Astrocyte of the cerebellum (primary cell): ENCODE results near the gene SLCO2A1.

Experiments
- DNase-seq: peaks from one replicate; pipeline ENCODE4 v3.0.0-alpha.2; 2011; ENCODE audit warnings: low read depth
- H3K4me3 ChIP-seq: 2 replicates; pipeline ENCODE4 v1.5.1; 2011; ENCODE audit warnings: mild to moderate bottlenecking, low read depth, low read length, moderate library complexity
- CTCF ChIP-seq: IDR thresholded peaks from 2 replicates; pipeline ENCODE4 v1.5.1; 2012; ENCODE audit warnings: low read length, low read depth, moderate library complexity, mild to moderate bottlenecking; ENCODE audit errors: missing control alignments
- in situ Hi-C: cut with HindIII; loops from 2 replicates; pipeline ENCODE4 v1.10.0; 2017; ENCODE audit warnings: low sequenced_read_pairs

SLCO2A1 gene

DNA sequence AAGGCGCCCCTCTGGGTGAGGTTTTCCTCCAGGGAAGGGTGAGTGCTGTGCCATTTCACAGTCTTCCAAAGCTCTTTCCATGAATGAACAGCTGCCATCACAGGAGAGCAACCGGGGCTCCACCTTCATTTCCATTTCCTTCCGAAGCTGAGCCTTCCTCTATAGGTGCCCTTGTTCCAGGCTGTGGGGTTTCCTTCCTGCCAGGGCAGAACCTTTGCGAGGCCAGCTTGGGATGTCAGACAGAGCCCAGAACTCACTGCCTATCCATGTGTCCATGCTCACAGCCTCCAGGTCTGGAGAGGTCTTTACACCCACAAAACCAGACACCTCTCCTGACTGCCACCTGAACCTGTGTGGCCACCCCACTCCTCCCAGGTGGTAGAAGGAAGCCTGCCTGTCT, 49.2 kb downstream of the SLCO2A1 start:
- DNase-seq: no peak
- H3K4me3 ChIP-seq: no peak overlapping the region
- in situ Hi-C loops: no loop called here

GRCh38 chr3:133980035-133980434, 49.7 kb downstream of the SLCO2A1 start:
- TF ChIP-seq CTCF: no peak
- DNase-seq: no peak
- in situ Hi-C loops: no loop called here
- no peak overlapping the region for H3K4me3 ChIP-seq

More for the DNA sequence above, 49.2 kb downstream of the SLCO2A1 start:
- no peak for TF ChIP-seq CTCF

- in situ Hi-C loops: no loop called here
- TF ChIP-seq CTCF: no peak
- no peak for DNase-seq
- H3K4me3 ChIP-seq: no peak overlapping the region
Measured at GRCh38 chr3:133979553-133979952, 50.2 kb downstream of the SLCO2A1 start.

DNA sequence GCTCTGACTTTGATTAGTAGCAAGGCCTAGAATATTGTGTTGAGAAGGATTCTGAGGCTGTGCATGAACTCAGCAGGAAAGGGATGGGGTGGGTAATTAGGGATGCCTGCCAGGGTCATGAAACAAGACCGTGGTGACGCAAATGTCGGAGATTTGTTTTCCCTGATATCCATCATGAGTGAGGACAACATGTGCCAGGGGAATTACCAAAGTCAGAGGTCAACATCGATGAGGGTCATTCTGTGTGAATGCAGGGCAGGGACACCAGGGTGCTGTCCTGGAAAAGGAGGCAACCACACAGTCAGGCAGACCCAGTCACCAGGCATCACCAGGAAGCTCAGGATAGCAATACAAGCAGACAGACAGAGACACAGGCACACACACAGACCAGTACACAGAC, 52.2 kb downstream of the SLCO2A1 start:
- no peak overlapping the region for H3K4me3 ChIP-seq
- DNase-seq: no peak
- in situ Hi-C loops: no loop called here
- no peak for TF ChIP-seq CTCF

- H3K4me3 ChIP-seq: no peak overlapping the region
- DNase-seq: no peak
- in situ Hi-C loops: no loop called here
- TF ChIP-seq CTCF: no peak
Measured at GRCh38 chr3:133973249-133973980, 56.3 kb downstream of the SLCO2A1 start.

DNA sequence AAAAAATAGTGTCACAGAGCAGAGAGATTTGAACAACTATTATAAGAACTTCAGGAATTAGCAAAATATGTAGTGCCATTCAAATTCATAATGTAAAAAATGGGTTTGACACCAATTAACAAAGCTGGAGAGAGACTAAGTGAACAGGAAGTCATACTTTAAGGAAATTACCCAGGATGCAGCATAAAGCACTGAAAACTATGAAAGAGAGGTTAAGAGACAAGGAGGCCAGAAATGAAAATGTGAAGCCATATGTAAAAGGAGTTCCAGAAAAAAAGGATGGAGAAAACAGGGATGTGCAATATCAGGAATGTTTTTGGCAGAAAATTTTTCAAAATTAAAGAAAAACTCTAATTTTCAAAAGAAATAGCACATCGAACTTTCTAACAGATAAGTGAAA, 57.6 kb downstream of the SLCO2A1 start:
- TF ChIP-seq CTCF: no peak
- in situ Hi-C loops: no loop called here
- no peak for DNase-seq
- H3K4me3 ChIP-seq: no peak overlapping the region
